Right cardiac atrium (tissue), 5 donors: ENCODE results near the gene TDRD15. TPM values are rescaled to one million over a fixed set of nuclear protein-coding genes. Genes with fewer than 3 reads are reported as not detected.

Experiments used
- ATAC-seq, 2 donors: fragments of 200-7000 bp; cut with Tn5 transposase; one replicate each; pipeline versions ENCODE4 v1.8.0 to v1.9.1; 2020; ENCODE audit warnings: moderate library complexity in 2 of 2, mild to moderate bottlenecking in 1 of 2
- DNase-seq, 3 donors: peaks; one replicate each; pipeline ENCODE4 v3.0.0-alpha.2; 2020
- H3K27ac ChIP-seq: one replicate; pipeline ENCODE4 v1.5.1; 2013; ENCODE audit warnings: mild to moderate bottlenecking, low read length, control low read depth, moderate library complexity
- H3K27me3 ChIP-seq: one replicate; pipeline ENCODE4 v1.6.1; 2013; ENCODE audit not compliant: control insufficient read depth, insufficient read depth
- H3K4me1 ChIP-seq: one replicate; pipeline ENCODE4 v1.6.1; 2013; ENCODE audit warnings: low read length; ENCODE audit not compliant: control insufficient read depth, insufficient read depth
- H3K4me3 ChIP-seq: one replicate; pipeline ENCODE4 v1.5.1; 2013; ENCODE audit warnings: low read length, control low read depth
- H3K9me3 ChIP-seq: one replicate; pipeline ENCODE4 v1.6.1; 2013; ENCODE audit warnings: low read length; ENCODE audit not compliant: control insufficient read depth
- WGBS: extraction: QIAGEN DNeasy Blood & Tissue Kit; methylation state at CpG from one replicate; pipeline ENCODE4 v1.1.7; 2013; 5-methylcytosine and 5-hydroxymethylcytosine counted together
- intact Hi-C, 4 donors: fragments of 100-400 bp; cut with DNase I; formaldehyde crosslinking; loops; one replicate each; pipeline versions ENCODE4 v1.11.0 to v1.14.0; 2022 to 2023
- polyA plus RNA-seq: library from polyadenylated mRNA; stranded (reverse); fragments of 200-250 nt; gene quantifications from one replicate; pipeline ENCODE4 v1.2.3, GENCODE V29; 2013
- total RNA-seq, 4 donors: library from RNA; stranded (reverse); fragmentation: NEBNext Ultra II Directional; extraction: Animal tissue kit (Norgen Biotek cat#: 25700); gene quantifications; one replicate each; pipeline ENCODE4 v1.2.1, GENCODE V29; 2021
- donor health status: healthy with polysubstance abuse.
- donor health status: DM: no; HTN: yes; CAD: no.
- donor health status: DM: no; HTN: no; CAD: no.
- donor health status: DM: no; HTN: yes; CAD: no; lungs with severe emphysema.
- donor health status: DM: yes; HTN: yes; CAD: no.

TDRD15 gene
- total and polyA plus RNA-seq, 5 donors = not detected

DNA sequence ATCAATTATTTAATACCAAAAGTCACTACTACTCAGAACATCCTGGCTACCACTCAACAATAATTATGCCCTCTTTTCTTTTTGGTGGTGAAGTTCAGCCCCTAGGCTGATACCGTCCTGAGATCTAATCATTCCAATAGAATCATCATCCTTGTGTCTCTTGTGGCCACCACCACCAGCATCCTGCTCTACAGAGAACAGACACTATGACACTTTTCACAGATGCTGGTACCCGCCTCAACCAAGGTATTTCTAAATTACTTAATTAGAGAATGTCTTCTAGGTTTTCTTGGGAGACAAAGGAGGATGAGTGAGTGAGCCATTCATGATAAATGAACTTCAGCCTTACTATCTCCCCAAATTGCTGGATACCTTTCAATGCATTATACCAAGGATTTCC is 60.0 kb downstream of the TDRD15 start:
- no peak for ATAC-seq
- no peaks in the 10 kb centered on the region for H3K27me3 ChIP-seq
- H3K4me3 ChIP-seq = no peak overlapping the region
- H3K4me1 ChIP-seq = no peaks in the 10 kb centered on the region
- H3K9me3 ChIP-seq = no peaks in the 10 kb centered on the region
- DNase-seq = no peak
- 91% methylated on average over 2 of the region's 2 CpGs for WGBS
- H3K27ac ChIP-seq = no peak overlapping the region
- intact Hi-C loops = no loop called here

DNA sequence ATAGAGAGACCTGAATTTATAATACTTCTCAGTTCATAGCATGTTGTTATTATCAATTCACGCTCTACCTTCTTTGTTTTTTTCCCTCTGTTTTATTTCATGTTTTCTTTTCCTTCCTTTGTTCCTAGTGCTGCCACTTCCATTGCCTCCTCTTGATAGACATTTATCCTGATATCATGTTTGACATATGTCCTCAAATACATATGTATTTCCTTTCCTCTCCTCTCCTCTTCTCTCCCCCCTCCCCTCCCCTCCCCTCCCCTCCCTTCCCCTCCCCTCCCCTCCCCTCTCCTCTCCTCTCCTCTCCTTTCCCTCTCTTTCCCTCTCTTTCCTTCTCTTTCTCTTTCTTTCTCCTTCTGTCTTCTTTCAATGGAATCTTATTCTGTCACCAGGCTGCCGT is 67.8 kb downstream of the TDRD15 start:
- no peaks in the 10 kb centered on the region for H3K27me3 ChIP-seq
- DNase-seq (no peak), ATAC-seq (no peak)
- H3K27ac ChIP-seq = no peak overlapping the region
- H3K9me3 ChIP-seq = no peaks in the 10 kb centered on the region
- H3K4me3 ChIP-seq = no peak overlapping the region
- H3K4me1 ChIP-seq = no peaks in the 10 kb centered on the region
- intact Hi-C loops = no loop called here
- 94% methylated on average over 2 of the region's 2 CpGs for WGBS

Other genes with a start within 250 kb of the TDRD15 start
- gene APOB, start 79.9 kb upstream of the TDRD15 start, total RNA-seq = 10 to 100 TPM in 3 of 4 donors, 1 to 10 TPM in 1; 9.8 to 93.2 (median 26.3) TPM
- gene APOB, start 79.9 kb upstream of the TDRD15 start, polyA plus RNA-seq = 3.6 TPM